GM18873 (cell line): ENCODE data around the gene POLR2I.
A peak's percentile ranks its signal among the peaks of the same experiment; 100 is the strongest.

Experiments used
- ATAC-seq: cut with Tn5 transposase; IDR thresholded peaks from one replicate; pipeline ENCODE4 v1.9.1; 2021; ENCODE audit warnings: mild to moderate bottlenecking, moderate library complexity, moderate number of reproducible peaks; ENCODE audit not compliant: unreplicated experiment, low FRiP score

POLR2I gene

GRCh38 chr19:36114721-36115452, at the start of gene POLR2I:
Gene POLR2I (minus strand): TSS chr19:36114875. CDS start chr19:36114856, 19 bp downstream.
- peak; percentile 80 for ATAC-seq

- no peak for ATAC-seq
Measured at GRCh38 chr19:36163813-36164212, 49.1 kb upstream of the POLR2I start.

- ATAC-seq: no peak
Measured at GRCh38 chr19:36160821-36161596, 46.3 kb upstream of the POLR2I start.

- ATAC-seq: no peak
Measured at GRCh38 chr19:36153126-36153525, 38.5 kb upstream of the POLR2I start.

- ATAC-seq: no peak
Measured at GRCh38 chr19:36152352-36153091, 37.8 kb upstream of the POLR2I start, which contains the start of gene COX7A1. Gene COX7A1 (minus strand): TSS chr19:36152447. CDS start chr19:36152407, 40 bp downstream.

GRCh38 chr19:36152019-36152351, 37.3 kb upstream of the POLR2I start:
- ATAC-seq: no peak

- no peak for ATAC-seq
Measured at GRCh38 chr19:36151144-36152018, 36.7 kb upstream of the POLR2I start.

GRCh38 chr19:36150586-36150985, 35.9 kb upstream of the POLR2I start:
- ATAC-seq: no peak

GRCh38 chr19:36149673-36150406, 35.2 kb upstream of the POLR2I start:
- no peak for ATAC-seq

GRCh38 chr19:36144624-36145023, 29.9 kb upstream of the POLR2I start:
- ATAC-seq: no peak

- ATAC-seq: no peak
Measured at GRCh38 chr19:36142496-36142895, 27.8 kb upstream of the POLR2I start.

GRCh38 chr19:36142046-36142445, 27.4 kb upstream of the POLR2I start:
- ATAC-seq: no peak

- ATAC-seq: peak; percentile 45
Measured at GRCh38 chr19:36141039-36141927, 26.6 kb upstream of the POLR2I start.

- no peak for ATAC-seq
Measured at GRCh38 chr19:36140304-36141038, 25.8 kb upstream of the POLR2I start.

- peak; percentile 72 for ATAC-seq
Measured at GRCh38 chr19:36139473-36140303, 25.0 kb upstream of the POLR2I start, which contains the start of gene CAPNS1. Gene CAPNS1 (plus strand): TSS chr19:36140066. CDS start chr19:36141012, 946 bp downstream.

GRCh38 chr19:36139120-36139472, 24.4 kb upstream of the POLR2I start:
- ATAC-seq: no peak
